Erythroblast (primary cell): ENCODE measurements around the gene KRT14.

ENCODE experiments used
- GATA1 ChIP-seq: IDR thresholded peaks from 2 replicates; pipeline ENCODE4 v1.6.1; 2011; ENCODE audit warnings: low read depth, mild to moderate bottlenecking, control low read depth, low read length, moderate library complexity
- POLR2A ChIP-seq: IDR thresholded peaks from 2 replicates; pipeline ENCODE4 v1.6.1; 2011; ENCODE audit warnings: mild to moderate bottlenecking, low read length

DNA sequence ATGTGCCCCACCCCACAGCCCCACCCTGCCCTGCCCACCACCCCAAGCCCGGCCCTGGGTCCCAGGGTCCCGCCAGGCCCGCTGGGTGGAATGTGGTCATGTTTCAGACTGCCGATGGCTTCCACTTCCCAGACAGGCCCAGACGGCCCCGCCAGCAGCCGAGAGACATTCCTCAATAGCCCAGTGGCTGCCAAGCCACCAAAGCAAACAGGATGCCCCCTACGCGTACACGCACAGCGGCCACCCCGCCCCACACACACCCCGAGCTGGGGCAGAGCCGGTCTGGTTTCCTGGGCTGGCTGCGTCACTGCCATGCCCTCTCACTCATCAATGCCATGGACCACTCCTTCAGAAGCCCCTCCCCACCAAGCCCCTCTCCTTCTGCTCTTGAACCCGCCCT is 38.9 kb upstream of the KRT14 start:
- TF ChIP-seq POLR2A, result no peak
- TF ChIP-seq GATA1, result no peak
